Mononuclear cell (primary cell): Measurements from ENCODE around the gene ZC3H14. TPM values are rescaled to one million over a fixed set of nuclear protein-coding genes. Genes with fewer than 3 reads are reported as not detected.

ENCODE experiments used
- H3K27me3 ChIP-seq: 2 replicates; pipeline ENCODE4 v1.6.0; 2011; ENCODE audit warnings: low read length, control low read depth; ENCODE audit not compliant: insufficient read depth
- H3K4me1 ChIP-seq: 2 replicates; pipeline ENCODE4 v1.5.1; 2011; ENCODE audit warnings: mild to moderate bottlenecking, low read length, control low read depth; ENCODE audit not compliant: insufficient read depth
- H3K4me3 ChIP-seq: 2 replicates; pipeline ENCODE4 v1.5.1; 2011; ENCODE audit warnings: mild to moderate bottlenecking, low read length, moderate library complexity
- H3K9me3 ChIP-seq: 2 replicates; pipeline ENCODE4 v1.5.1; 2011; ENCODE audit warnings: low read depth, mild to moderate bottlenecking, control low read depth, low read length
- total RNA-seq: library from RNA; depleted of rRNA; stranded (reverse); fragments of >200 nt; gene quantifications from one replicate; pipeline ENCODE4 v1.2.3, GENCODE V29; 2012

Gene ZC3H14
- total RNA-seq, 1 donor = 31.2 TPM

DNA sequence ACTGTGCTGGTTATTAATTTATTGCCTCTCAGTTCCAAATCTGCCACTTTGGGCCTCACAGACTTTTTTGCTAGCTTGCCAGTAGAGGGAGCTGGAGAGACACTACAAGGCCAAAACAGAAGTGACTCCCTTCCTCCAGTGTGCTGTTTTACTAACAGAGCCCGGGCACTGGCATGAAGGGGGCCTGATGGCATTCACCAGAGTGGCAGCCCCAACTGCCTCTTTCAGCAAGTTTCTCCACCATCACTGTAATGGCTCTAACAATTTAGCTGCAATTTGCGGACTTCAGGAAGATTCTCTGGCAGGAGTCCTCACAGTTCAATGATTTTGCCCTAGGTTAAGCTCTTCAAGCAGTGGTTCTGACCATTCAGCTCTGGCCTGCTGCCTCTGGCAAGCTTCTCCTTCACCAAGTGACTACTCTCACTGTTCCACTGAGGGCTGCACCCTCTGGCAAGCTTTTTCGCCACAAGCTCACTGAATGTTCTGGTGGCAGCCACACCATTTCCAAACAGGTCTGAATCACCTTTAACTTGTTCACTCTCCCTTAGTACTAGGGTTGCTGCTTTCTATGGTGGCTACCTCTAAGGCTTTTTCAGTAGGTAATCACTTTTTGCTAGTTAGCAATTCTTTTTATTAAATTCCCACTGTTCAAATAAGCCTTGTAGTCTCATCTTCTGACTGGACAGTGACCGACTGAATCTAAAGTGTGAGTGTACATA, 104.9 kb downstream of the ZC3H14 start:
- Histone ChIP-seq H3K9me3 (no peaks in the 10 kb centered on the region), H3K4me3 (no peak overlapping the region), H3K27me3 (no peaks in the 10 kb centered on the region), H3K4me1 (peaks cover 20% of the 10 kb centered on the region)

DNA sequence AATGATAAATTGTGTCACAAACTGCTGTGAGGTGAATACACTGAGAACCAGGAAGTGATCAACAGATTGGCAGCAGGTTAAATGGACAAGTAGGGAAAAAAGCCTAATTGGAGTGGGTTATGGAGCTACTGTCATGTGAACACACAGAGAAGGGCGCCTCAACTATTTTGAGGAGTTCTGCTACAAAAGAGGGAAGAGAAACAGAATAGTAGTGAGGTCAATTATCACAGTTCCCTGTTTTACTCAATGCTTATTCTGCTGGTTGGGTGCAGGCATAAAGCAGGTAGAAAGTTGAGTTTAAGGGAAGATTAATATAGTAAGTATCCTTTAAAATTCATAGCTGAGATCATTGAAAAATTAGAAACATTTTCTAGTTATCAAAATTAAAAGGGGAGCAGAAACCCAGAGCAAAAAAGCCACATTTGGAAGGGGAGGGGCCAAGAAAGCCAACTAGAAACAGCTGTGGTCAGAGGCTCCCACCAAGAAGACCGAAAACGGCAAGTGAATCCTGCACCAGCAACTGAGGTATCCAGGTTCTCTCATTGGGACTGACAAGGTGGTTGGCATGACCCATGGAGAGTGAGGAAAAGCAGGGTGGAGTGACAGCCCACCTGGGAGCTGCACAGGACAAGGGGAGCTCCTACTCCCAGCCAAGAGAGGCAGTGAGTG, 105.7 kb downstream of the ZC3H14 start:
- Histone ChIP-seq H3K9me3 (no peaks in the 10 kb centered on the region), H3K4me1 (peaks cover 20% of the 10 kb centered on the region), H3K4me3 (no peak overlapping the region), H3K27me3 (no peaks in the 10 kb centered on the region)

DNA sequence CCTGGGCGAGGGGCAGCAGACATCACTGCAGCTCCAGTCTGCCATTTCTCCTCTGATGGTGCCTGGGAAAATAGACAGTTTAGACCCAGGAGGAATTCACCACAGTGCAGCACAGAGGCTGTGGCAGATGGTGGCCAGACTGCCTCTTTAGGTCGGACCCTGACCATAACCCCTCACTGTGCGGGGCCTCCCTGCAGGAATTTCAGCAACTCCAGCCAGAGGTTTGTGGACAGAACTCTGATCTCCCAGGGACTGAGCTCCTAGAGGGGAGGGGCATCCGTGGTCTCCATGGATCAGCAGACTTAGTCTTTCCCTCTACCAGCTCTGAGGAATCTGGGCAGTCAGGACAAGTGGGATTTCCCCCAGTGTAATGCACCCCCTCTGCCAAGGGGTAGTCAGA, 106.5 kb downstream of the ZC3H14 start:
- Histone ChIP-seq H3K4me3 (no peak overlapping the region), H3K4me1 (peaks cover 20% of the 10 kb centered on the region), H3K27me3 (no peaks in the 10 kb centered on the region), H3K9me3 (no peaks in the 10 kb centered on the region)

Other genes starting within 250 kb of the ZC3H14 start
- 0.10 TPM for gene KCNK10, start 239.8 kb upstream of the ZC3H14 start, total RNA-seq
- 5.0 TPM for gene SPATA7, start 177.4 kb upstream of the ZC3H14 start, total RNA-seq
- not detected for gene PTPN21, start 8.0 kb upstream of the ZC3H14 start, total RNA-seq
- gene EML5, start 229.9 kb downstream of the ZC3H14 start, total RNA-seq = 3.8 TPM